Putamen (tissue), 1 donor: ENCODE measurements around the gene SMARCB1.

Experiments used
- DNase-seq: peaks from one replicate; pipeline ENCODE4 v3.0.0-alpha.2; 2016; ENCODE audit warnings: low spot score

SMARCB1 gene

GRCh38 chr22:23780146-23780748 is 6.5 kb upstream of the SMARCB1 start:
- no peak for DNase-seq

- DNase-seq = peak; percentile 91
Measured at GRCh38 chr22:23781065-23781464, 5.7 kb upstream of the SMARCB1 start.

- no peak for DNase-seq
Measured at GRCh38 chr22:23781511-23782183, 5.1 kb upstream of the SMARCB1 start.

GRCh38 chr22:23782252-23782651 is 4.5 kb upstream of the SMARCB1 start:
- DNase-seq = no peak

- DNase-seq = no peak
Measured at GRCh38 chr22:23782703-23783102, 4.1 kb upstream of the SMARCB1 start.

- no peak for DNase-seq
Measured at GRCh38 chr22:23783265-23784150, 3.3 kb upstream of the SMARCB1 start.

GRCh38 chr22:23784215-23784732 is 2.5 kb upstream of the SMARCB1 start:
- no peak for DNase-seq

GRCh38 chr22:23786261-23786710 is 480 bp upstream of the SMARCB1 start:
- DNase-seq = no peak

- DNase-seq = no peak
Measured at GRCh38 chr22:23787600-23787896, 782 bp downstream of the SMARCB1 start.

- DNase-seq = no peak
Measured at GRCh38 chr22:23787910-23788309, 1.1 kb downstream of the SMARCB1 start.

- no peak for DNase-seq
Measured at GRCh38 chr22:23789121-23789520, 2.4 kb downstream of the SMARCB1 start.

- DNase-seq = no peak
Measured at GRCh38 chr22:23789638-23790037, 2.9 kb downstream of the SMARCB1 start.

GRCh38 chr22:23790819-23791737 is 4.3 kb downstream of the SMARCB1 start:
- no peak for DNase-seq

- no peak for DNase-seq
Measured at GRCh38 chr22:23791738-23792645, 5.2 kb downstream of the SMARCB1 start.

GRCh38 chr22:23793326-23793725 is 6.6 kb downstream of the SMARCB1 start:
- no peak for DNase-seq

- DNase-seq = no peak
Measured at GRCh38 chr22:23796461-23796860, 9.7 kb downstream of the SMARCB1 start.

GRCh38 chr22:23800297-23801237 is 13.8 kb downstream of the SMARCB1 start:
- no peak for DNase-seq

- no peak for DNase-seq
Measured at GRCh38 chr22:23801238-23801821, 14.6 kb downstream of the SMARCB1 start.

GRCh38 chr22:23801886-23802377 is 15.2 kb downstream of the SMARCB1 start:
- no peak for DNase-seq
